WTC11 (cell line): ENCODE results near the gene P2RY4. TPM values are rescaled to one million over a fixed set of nuclear protein-coding genes. Genes with fewer than 3 reads are reported as not detected.

ENCODE experiments used
- ATAC-seq: fragments of 200-7000 bp; cut with Tn5 transposase; 2 replicates; pipeline ENCODE4 v1.10.0; 2021; ENCODE audit warnings: mild to moderate bottlenecking, moderate library complexity
- Bru-seq: library from RNA; stranded (reverse); fragments of 400-500 nt; gene quantifications from one replicate; lab custom pipeline; 2021; lab: Mats Ljungman, UMichigan
- CTCF ChIA-PET: fragments of 300-600 bp; sonication (Branson Sonifier 250); formaldehyde crosslinking; loops from one replicate; lab custom pipeline; 2021; ENCODE audit warnings: antibody characterized with exemption; lab: Charles Lee
- POLR2A ChIA-PET: fragments of 350-600 bp; sonication (Branson Sonifier 250); formaldehyde crosslinking; loops from one replicate; lab custom pipeline; 2021; ENCODE audit warnings: antibody characterized with exemption; lab: Charles Lee
- DNase-seq: peaks from one replicate; pipeline ENCODE4 v3.0.0; 2021; ENCODE audit warnings: low spot score
- H3K27ac Mint-ChIP-seq: 2 replicates; pipeline ENCODE4 v1.8.0; 2021; ENCODE audit warnings: mixed read lengths
- H3K27me3 Mint-ChIP-seq: 2 replicates; pipeline ENCODE4 v1.8.0; 2021; ENCODE audit warnings: low read depth, mild to moderate bottlenecking, moderate library complexity, mixed read lengths
- H3K36me3 Mint-ChIP-seq: 2 replicates; pipeline ENCODE4 v1.8.0; 2021; ENCODE audit warnings: mixed read lengths
- H3K4me1 Mint-ChIP-seq: 2 replicates; pipeline ENCODE4 v1.8.0; 2022; ENCODE audit warnings: mixed read lengths
- H3K4me3 Mint-ChIP-seq: 2 replicates; pipeline ENCODE4 v1.8.0; 2021; ENCODE audit warnings: mild to moderate bottlenecking, moderate library complexity, mixed read lengths
- H3K9me3 Mint-ChIP-seq: 2 replicates; pipeline ENCODE4 v1.8.0; 2021; ENCODE audit warnings: mixed read lengths
- CBFB ChIP-seq: sonication (generic); formaldehyde crosslinking; IDR thresholded peaks from 2 replicates; pipeline ENCODE4 v1.8.1; 2022; ENCODE audit warnings: mild to moderate bottlenecking, low read depth, missing genetic modification reagents
- E2F5 ChIP-seq: sonication (generic); formaldehyde crosslinking; IDR thresholded peaks from 2 replicates; pipeline ENCODE4 v1.8.1; 2022; ENCODE audit warnings: mild to moderate bottlenecking, moderate library complexity, missing genetic modification reagents
- ESRRA ChIP-seq: sonication (generic); formaldehyde crosslinking; IDR thresholded peaks from 2 replicates; pipeline ENCODE4 v1.8.1; 2022; ENCODE audit warnings: mild to moderate bottlenecking, missing genetic modification reagents, borderline replicate concordance
- ETV6 ChIP-seq: sonication (generic); formaldehyde crosslinking; IDR thresholded peaks from 2 replicates; pipeline ENCODE4 v1.8.1; 2022; ENCODE audit warnings: mild to moderate bottlenecking, missing genetic modification reagents
- FOXJ3 ChIP-seq: sonication (generic); formaldehyde crosslinking; IDR thresholded peaks from 2 replicates; pipeline ENCODE4 v1.9.0; 2021; ENCODE audit warnings: missing genetic modification reagents, mild to moderate bottlenecking, borderline replicate concordance
- FOXK1 ChIP-seq: sonication (generic); formaldehyde crosslinking; IDR thresholded peaks from 2 replicates; pipeline ENCODE4 v1.8.0; 2022; ENCODE audit warnings: mild to moderate bottlenecking, moderate library complexity, missing genetic modification reagents
- GABPB1 ChIP-seq: sonication (generic); formaldehyde crosslinking; IDR thresholded peaks from 2 replicates; pipeline ENCODE4 v1.8.1; 2023; ENCODE audit warnings: mild to moderate bottlenecking, missing genetic modification reagents
- GRHL2 ChIP-seq: fragments of 250-450 bp; sonication (Bioruptor Pico); IDR thresholded peaks from 2 replicates; pipeline ENCODE4 v1.8.0; 2022; ENCODE audit warnings: mild to moderate bottlenecking, moderate library complexity; ENCODE audit not compliant: insufficient replicate concordance, severe bottlenecking
- MYBL2 ChIP-seq: sonication (generic); formaldehyde crosslinking; IDR thresholded peaks from 2 replicates; pipeline ENCODE4 v1.8.1; 2023; ENCODE audit warnings: mild to moderate bottlenecking, moderate library complexity, missing genetic modification reagents
- NR2C2 ChIP-seq: sonication (generic); formaldehyde crosslinking; IDR thresholded peaks from 2 replicates; pipeline ENCODE4 v1.8.0; 2022; ENCODE audit warnings: mild to moderate bottlenecking, missing genetic modification reagents
- OVOL2 ChIP-seq: fragments of 250-450 bp; sonication (Bioruptor Pico); IDR thresholded peaks from 2 replicates; pipeline ENCODE4 v1.9.0; 2021; ENCODE audit warnings: mild to moderate bottlenecking, borderline replicate concordance
- SOX15 ChIP-seq: fragments of 250-450 bp; sonication (Bioruptor Pico); IDR thresholded peaks from 2 replicates; pipeline ENCODE4 v1.9.0; 2021; ENCODE audit warnings: mild to moderate bottlenecking
- USF1 ChIP-seq: sonication (generic); formaldehyde crosslinking; IDR thresholded peaks from 2 replicates; pipeline ENCODE4 v1.8.0; 2022; ENCODE audit warnings: mild to moderate bottlenecking, missing genetic modification reagents
- ZNF219 ChIP-seq: sonication (generic); formaldehyde crosslinking; IDR thresholded peaks from 2 replicates; pipeline ENCODE4 v1.8.0; 2023; ENCODE audit warnings: missing genetic modification reagents, mild to moderate bottlenecking, borderline replicate concordance
- ZNF396 ChIP-seq: fragments of 250-450 bp; sonication (Bioruptor Pico); IDR thresholded peaks from 2 replicates; pipeline ENCODE4 v1.8.0; 2021; ENCODE audit warnings: mild to moderate bottlenecking, moderate library complexity, borderline replicate concordance
- ZNF671 ChIP-seq: fragments of 250-450 bp; sonication (Bioruptor Pico); IDR thresholded peaks from 2 replicates; pipeline ENCODE4 v1.8.0; 2021; ENCODE audit warnings: mild to moderate bottlenecking
- long read RNA-seq, 3 experiments: library from RNA in 1 of 3; library from capped mRNA in 1 of 3; library from polyadenylated mRNA in 1 of 3; unstranded in 2 of 3; stranded (forward) in 1 of 3; transcript quantifications; one replicate each; pipeline ENCODE4 v2.0.0, GENCODE V29; 2021
- total RNA-seq: library from RNA; stranded (reverse); gene quantifications from 3 replicates; pipeline ENCODE4 v1.2.3, GENCODE V29; 2021
- TF ChIP-seq, protein P1 (sequence below): sonication (generic); formaldehyde crosslinking; IDR thresholded peaks from 2 replicates; pipeline ENCODE4 v1.8.0; 2022; ENCODE audit warnings: mild to moderate bottlenecking, missing genetic modification reagents
- TF ChIP-seq, protein P2 (sequence below): sonication (generic); formaldehyde crosslinking; IDR thresholded peaks from 2 replicates; pipeline ENCODE4 v1.8.0; 2023; ENCODE audit warnings: missing genetic modification reagents, mild to moderate bottlenecking, borderline replicate concordance
- TF ChIP-seq, protein P3 (sequence below): fragments of 250-450 bp; sonication (Bioruptor Pico); IDR thresholded peaks from 2 replicates; pipeline ENCODE4 v1.9.0; 2021; ENCODE audit warnings: mild to moderate bottlenecking
- TF ChIP-seq, protein P4 (sequence below): sonication (generic); formaldehyde crosslinking; IDR thresholded peaks from 2 replicates; pipeline ENCODE4 v1.8.1; 2023; ENCODE audit warnings: mild to moderate bottlenecking, moderate library complexity, missing genetic modification reagents
- TF ChIP-seq, protein P5 (sequence below): fragments of 250-450 bp; sonication (Bioruptor Pico); IDR thresholded peaks from 2 replicates; pipeline ENCODE4 v1.9.0; 2021; ENCODE audit warnings: mild to moderate bottlenecking

The P2RY4 gene
- 0.11 to 0.16 TPM in 2 of 3 replicates, not detected in the other for total RNA-seq
- Bru-seq, nascent RNA: percentile 23 among the genes with signal in this experiment
- long read RNA-seq, experiment 1: 0 reads
- long read RNA-seq, experiment 2: 0 reads
- long read RNA-seq, experiment 3: 0 reads

- TF ChIP-seq MYBL2 (CRISPR knock-in tag) (no peak), ESRRA (CRISPR knock-in tag) (no peak), SOX15 (CRISPR knock-in tag) (no peak), ZNF219 (CRISPR knock-in tag) (no peak), CBFB (no peak)
- TF ChIP-seq, all 79 proteins: peak for 0
- DNase-seq (no peak), ATAC-seq (0 out of 2 replicates have a peak, but pooled peaks have one; percentile 13)
- no peaks in the 10 kb centered on the region for H3K9me3 Mint-ChIP-seq
- no peak within 1 kb of the TSS for H3K27ac Mint-ChIP-seq
- ChIA-PET CTCF (interaction anchor here (0.6 to 1.0 kb wide), 2 partner anchors 52 to 162 kb away, joined by 3 to 5 read pairs; no protein-coding TSS in a partner anchor), POLR2A (no interaction called here)
- no peaks in the 10 kb centered on the region; the same call in 1 of the 2 replicates for H3K27me3 Mint-ChIP-seq
- no peaks in the 10 kb centered on the region for H3K36me3 Mint-ChIP-seq
- no peak within 1 kb of the TSS for H3K4me3 Mint-ChIP-seq
- H3K4me1 Mint-ChIP-seq: peaks cover 8% of the 10 kb centered on the region; the same call in 1 of the 2 replicates
Observed at GRCh38 chrX:70260104-70260503, at the start of gene P2RY4. TSS of gene P2RY4 (minus strand) at chrX:70260204. CDS start at chrX:70259624, 580 bp downstream.

- ATAC-seq (no peak), DNase-seq (no peak)
- Mint-ChIP-seq H3K9me3 (no peaks in the 10 kb centered on the region), H3K36me3 (peaks cover 53% of the 10 kb centered on the region), H3K27me3 (no peaks in the 10 kb centered on the region), H3K4me1 (no peaks in the 10 kb centered on the region), H3K4me3 (no peak overlapping the region), H3K27ac (no peak overlapping the region)
- ChIA-PET POLR2A (no interaction called here), CTCF (no interaction called here)
- TF ChIP-seq USF1 (no peak), FOXK1 (CRISPR knock-in tag) (no peak), GABPB1 (no peak), NR2C2 (CRISPR knock-in tag) (no peak), ETV6 (no peak), FOXJ3 (CRISPR knock-in tag) (no peak), ZNF396 (CRISPR knock-in tag) (no peak), OVOL2 (CRISPR knock-in tag) (no peak), GRHL2 (CRISPR knock-in tag) (no peak), E2F5 (CRISPR knock-in tag) (no peak), ZNF671 (CRISPR knock-in tag) (no peak)
- TF ChIP-seq, protein P1, sequence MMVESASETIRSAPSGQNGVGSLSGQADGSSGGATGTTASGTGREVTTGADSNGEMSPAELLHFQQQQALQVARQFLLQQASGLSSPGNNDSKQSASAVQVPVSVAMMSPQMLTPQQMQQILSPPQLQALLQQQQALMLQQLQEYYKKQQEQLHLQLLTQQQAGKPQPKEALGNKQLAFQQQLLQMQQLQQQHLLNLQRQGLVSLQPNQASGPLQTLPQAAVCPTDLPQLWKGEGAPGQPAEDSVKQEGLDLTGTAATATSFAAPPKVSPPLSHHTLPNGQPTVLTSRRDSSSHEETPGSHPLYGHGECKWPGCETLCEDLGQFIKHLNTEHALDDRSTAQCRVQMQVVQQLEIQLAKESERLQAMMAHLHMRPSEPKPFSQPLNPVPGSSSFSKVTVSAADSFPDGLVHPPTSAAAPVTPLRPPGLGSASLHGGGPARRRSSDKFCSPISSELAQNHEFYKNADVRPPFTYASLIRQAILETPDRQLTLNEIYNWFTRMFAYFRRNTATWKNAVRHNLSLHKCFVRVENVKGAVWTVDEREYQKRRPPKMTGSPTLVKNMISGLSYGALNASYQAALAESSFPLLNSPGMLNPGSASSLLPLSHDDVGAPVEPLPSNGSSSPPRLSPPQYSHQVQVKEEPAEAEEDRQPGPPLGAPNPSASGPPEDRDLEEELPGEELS (CRISPR knock-in tag): no peak
- TF ChIP-seq, protein P2, sequence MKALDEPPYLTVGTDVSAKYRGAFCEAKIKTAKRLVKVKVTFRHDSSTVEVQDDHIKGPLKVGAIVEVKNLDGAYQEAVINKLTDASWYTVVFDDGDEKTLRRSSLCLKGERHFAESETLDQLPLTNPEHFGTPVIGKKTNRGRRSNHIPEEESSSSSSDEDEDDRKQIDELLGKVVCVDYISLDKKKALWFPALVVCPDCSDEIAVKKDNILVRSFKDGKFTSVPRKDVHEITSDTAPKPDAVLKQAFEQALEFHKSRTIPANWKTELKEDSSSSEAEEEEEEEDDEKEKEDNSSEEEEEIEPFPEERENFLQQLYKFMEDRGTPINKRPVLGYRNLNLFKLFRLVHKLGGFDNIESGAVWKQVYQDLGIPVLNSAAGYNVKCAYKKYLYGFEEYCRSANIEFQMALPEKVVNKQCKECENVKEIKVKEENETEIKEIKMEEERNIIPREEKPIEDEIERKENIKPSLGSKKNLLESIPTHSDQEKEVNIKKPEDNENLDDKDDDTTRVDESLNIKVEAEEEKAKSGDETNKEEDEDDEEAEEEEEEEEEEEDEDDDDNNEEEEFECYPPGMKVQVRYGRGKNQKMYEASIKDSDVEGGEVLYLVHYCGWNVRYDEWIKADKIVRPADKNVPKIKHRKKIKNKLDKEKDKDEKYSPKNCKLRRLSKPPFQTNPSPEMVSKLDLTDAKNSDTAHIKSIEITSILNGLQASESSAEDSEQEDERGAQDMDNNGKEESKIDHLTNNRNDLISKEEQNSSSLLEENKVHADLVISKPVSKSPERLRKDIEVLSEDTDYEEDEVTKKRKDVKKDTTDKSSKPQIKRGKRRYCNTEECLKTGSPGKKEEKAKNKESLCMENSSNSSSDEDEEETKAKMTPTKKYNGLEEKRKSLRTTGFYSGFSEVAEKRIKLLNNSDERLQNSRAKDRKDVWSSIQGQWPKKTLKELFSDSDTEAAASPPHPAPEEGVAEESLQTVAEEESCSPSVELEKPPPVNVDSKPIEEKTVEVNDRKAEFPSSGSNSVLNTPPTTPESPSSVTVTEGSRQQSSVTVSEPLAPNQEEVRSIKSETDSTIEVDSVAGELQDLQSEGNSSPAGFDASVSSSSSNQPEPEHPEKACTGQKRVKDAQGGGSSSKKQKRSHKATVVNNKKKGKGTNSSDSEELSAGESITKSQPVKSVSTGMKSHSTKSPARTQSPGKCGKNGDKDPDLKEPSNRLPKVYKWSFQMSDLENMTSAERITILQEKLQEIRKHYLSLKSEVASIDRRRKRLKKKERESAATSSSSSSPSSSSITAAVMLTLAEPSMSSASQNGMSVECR (CRISPR knock-in tag): no peak
- TF ChIP-seq, protein P3, sequence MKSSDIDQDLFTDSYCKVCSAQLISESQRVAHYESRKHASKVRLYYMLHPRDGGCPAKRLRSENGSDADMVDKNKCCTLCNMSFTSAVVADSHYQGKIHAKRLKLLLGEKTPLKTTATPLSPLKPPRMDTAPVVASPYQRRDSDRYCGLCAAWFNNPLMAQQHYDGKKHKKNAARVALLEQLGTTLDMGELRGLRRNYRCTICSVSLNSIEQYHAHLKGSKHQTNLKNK (CRISPR knock-in tag): no peak
- TF ChIP-seq, protein P4, sequence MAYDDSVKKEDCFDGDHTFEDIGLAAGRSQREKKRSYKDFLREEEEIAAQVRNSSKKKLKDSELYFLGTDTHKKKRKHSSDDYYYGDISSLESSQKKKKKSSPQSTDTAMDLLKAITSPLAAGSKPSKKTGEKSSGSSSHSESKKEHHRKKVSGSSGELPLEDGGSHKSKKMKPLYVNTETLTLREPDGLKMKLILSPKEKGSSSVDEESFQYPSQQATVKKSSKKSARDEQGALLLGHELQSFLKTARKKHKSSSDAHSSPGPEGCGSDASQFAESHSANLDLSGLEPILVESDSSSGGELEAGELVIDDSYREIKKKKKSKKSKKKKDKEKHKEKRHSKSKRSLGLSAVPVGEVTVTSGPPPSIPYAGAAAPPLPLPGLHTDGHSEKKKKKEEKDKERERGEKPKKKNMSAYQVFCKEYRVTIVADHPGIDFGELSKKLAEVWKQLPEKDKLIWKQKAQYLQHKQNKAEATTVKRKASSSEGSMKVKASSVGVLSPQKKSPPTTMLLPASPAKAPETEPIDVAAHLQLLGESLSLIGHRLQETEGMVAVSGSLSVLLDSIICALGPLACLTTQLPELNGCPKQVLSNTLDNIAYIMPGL (CRISPR knock-in tag): no peak
- TF ChIP-seq, protein P5, sequence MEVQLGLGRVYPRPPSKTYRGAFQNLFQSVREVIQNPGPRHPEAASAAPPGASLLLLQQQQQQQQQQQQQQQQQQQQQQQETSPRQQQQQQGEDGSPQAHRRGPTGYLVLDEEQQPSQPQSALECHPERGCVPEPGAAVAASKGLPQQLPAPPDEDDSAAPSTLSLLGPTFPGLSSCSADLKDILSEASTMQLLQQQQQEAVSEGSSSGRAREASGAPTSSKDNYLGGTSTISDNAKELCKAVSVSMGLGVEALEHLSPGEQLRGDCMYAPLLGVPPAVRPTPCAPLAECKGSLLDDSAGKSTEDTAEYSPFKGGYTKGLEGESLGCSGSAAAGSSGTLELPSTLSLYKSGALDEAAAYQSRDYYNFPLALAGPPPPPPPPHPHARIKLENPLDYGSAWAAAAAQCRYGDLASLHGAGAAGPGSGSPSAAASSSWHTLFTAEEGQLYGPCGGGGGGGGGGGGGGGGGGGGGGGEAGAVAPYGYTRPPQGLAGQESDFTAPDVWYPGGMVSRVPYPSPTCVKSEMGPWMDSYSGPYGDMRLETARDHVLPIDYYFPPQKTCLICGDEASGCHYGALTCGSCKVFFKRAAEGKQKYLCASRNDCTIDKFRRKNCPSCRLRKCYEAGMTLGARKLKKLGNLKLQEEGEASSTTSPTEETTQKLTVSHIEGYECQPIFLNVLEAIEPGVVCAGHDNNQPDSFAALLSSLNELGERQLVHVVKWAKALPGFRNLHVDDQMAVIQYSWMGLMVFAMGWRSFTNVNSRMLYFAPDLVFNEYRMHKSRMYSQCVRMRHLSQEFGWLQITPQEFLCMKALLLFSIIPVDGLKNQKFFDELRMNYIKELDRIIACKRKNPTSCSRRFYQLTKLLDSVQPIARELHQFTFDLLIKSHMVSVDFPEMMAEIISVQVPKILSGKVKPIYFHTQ: no peak
Observed at GRCh38 chrX:70301716-70302115, 41.7 kb upstream of the P2RY4 start.
